Mesodermal cell (in vitro differentiated cells): ENCODE data around the gene MAP4K4.

ENCODE experiments used
- H3K27ac ChIP-seq: 2 replicates; pipeline ENCODE4 v1.7.0; 2013; ENCODE audit warnings: mild to moderate bottlenecking, low read depth, low read length, moderate library complexity; ENCODE audit not compliant: severe bottlenecking
- H3K36me3 ChIP-seq: 2 replicates; pipeline ENCODE4 v1.7.1; 2013; ENCODE audit warnings: mild to moderate bottlenecking, low read length, moderate library complexity; ENCODE audit not compliant: control insufficient read depth, insufficient read depth
- H3K4me1 ChIP-seq: one replicate; pipeline ENCODE4 v1.7.1; 2013; ENCODE audit warnings: mild to moderate bottlenecking, low read length; ENCODE audit not compliant: insufficient read depth, control insufficient read depth, poor library complexity, severe bottlenecking
- H3K4me3 ChIP-seq: 2 replicates; pipeline ENCODE4 v1.7.0; 2013; ENCODE audit warnings: low read length, control low read depth, mild to moderate bottlenecking; ENCODE audit not compliant: insufficient read depth, poor library complexity, severe bottlenecking; ENCODE audit errors: extremely low read depth
- H3K9me3 ChIP-seq: 2 replicates; pipeline ENCODE4 v1.7.1; 2013; ENCODE audit warnings: mild to moderate bottlenecking, low read length, moderate library complexity; ENCODE audit not compliant: control insufficient read depth
- WGBS, 2 experiments: methylation state at CpG; one replicate each; pipeline ENCODE4 v1.1.5; 2013; ENCODE audit warnings: missing lambda C conversion rate in 2 of 2; ENCODE audit not compliant: insufficient coverage in 2 of 2; 5-methylcytosine and 5-hydroxymethylcytosine counted together

Gene MAP4K4

DNA sequence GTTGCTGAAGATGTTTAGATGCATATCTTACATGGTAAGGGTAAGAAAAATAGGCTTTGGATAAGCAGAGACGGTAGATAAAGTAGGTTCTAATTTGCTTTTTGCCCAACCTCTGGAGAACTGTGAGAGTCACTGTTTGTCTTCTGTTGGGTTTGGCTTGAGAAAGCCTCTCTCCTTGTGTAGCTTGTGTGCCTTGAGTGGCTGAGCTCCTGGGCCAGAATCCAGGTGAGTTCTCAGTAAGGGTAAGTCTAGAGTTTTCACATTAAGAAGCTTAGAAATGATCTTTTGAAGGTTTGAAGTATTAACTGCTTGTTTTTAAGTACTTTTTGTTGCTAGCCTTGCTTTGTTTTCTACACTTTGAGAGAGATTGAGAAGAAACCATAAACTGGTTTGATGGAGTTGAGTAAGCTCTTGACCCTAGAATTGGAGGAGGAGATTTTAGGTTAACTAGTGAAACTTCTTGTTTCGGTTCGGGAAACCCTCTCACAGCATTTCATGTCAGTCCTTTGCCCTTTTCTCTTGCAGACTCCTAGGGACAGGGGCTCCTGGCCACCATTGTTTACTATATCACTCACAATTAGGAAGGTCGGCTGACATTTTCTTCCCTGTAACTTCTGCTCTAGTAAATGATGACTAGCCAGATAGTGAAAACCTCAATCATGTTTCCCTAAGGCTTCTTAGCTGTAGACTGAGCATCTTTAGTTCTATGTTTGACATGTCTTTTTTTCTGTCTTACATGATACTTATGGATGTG is 26.0 kb downstream of the MAP4K4 start:
- 94 to 97% methylated on average over 2 to 3 of the region's 4 CpGs for WGBS, 2 experiments
- no peak overlapping the region for H3K4me3 ChIP-seq

DNA sequence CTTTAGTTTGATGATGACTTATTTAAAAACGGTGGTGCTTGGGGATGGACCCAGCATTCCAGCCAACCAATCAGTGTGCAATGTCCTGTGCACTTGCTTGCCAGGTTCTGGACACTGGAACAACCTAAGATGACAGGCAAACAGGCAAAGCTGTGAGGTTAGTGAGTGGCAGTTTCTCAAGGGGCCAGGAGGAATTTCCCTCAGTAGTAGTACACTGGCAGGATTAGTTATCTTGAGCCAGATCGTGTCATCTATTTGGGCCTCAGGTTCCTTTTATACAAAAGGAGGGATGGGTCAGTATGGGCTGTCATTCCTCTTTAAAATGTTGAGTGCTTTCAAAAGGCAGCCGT is 26.6 kb downstream of the MAP4K4 start:
- Histone ChIP-seq H3K4me3 (no peak overlapping the region), H3K27ac (no peak overlapping the region), H3K4me1 (peaks cover under 1% of the 10 kb centered on the region), H3K36me3 (peaks cover 25% of the 10 kb centered on the region), H3K9me3 (peaks cover 3% of the 10 kb centered on the region)
- WGBS, 2 experiments = 92 to 100% methylated on average over 2 of the region's 3 CpGs

More for the DNA sequence above, 26.0 kb downstream of the MAP4K4 start:
- H3K9me3 ChIP-seq = peaks cover 3% of the 10 kb centered on the region
- peaks cover 27% of the 10 kb centered on the region for H3K36me3 ChIP-seq
- no peak overlapping the region for H3K27ac ChIP-seq
- H3K4me1 ChIP-seq = peaks cover 3% of the 10 kb centered on the region

DNA sequence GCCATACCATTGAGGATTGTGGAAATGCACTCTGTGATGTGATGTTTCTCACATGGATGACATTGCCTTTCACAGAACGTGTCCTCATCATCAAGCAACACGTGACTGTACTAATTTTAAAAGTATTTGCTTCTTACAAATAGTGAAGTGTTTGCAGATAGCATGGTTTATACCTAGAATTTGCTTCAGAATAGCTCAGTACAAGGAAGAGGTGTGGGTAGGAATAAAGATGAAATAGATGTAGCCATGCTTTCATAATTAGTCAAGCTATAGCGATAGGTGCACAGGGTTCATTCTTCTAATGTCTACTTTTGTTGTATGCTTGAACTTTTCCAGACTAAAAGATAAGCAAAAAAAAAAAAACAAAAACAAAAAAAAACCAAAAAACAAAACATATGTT is 27.5 kb downstream of the MAP4K4 start:
- Histone ChIP-seq H3K4me1 (no peaks in the 10 kb centered on the region), H3K36me3 (peaks cover 21% of the 10 kb centered on the region), H3K4me3 (no peak overlapping the region), H3K9me3 (peaks cover 3% of the 10 kb centered on the region), H3K27ac (no peak overlapping the region)
- no CpG with 5 or more reads among the region's 3 CpGs for WGBS, 2 experiments

DNA sequence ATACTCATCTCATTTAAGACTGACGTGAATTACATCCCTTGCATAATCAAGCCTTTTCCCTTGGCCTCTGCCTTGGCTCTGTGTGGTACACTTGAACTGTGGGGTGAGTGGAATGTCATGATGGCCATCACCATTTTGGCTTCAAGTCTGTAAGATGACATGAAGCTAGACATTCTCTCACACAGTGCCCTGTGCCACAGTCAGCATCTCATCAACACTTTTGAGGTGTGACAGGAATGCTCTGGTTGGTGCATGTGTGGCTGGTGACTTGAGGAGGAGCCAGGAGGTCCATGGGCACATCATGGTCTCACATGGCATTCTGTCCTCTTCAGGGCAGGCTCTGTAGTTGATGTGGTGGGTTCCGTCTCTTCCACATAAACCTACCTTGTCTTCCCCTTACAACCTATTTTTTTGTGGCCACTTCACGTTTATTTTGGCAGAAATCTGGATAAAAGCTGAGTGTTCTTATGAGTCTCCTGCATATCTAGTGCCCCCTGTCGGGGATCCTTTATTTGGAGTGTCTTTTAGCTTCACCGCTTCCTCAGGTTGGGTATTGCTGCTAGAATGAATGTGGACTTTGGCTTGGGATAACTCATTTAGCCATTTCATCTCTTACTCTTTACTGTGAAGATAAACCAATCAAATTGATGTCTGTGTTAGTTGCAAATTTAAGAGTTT is 28.1 kb downstream of the MAP4K4 start:
- Histone ChIP-seq H3K36me3 (peaks cover 24% of the 10 kb centered on the region), H3K9me3 (peaks cover 3% of the 10 kb centered on the region), H3K4me1 (peaks cover 2% of the 10 kb centered on the region), H3K4me3 (no peak overlapping the region), H3K27ac (no peak overlapping the region)
- WGBS, 2 experiments = 20% methylated on average over 1 of the region's 5 CpGs; no CpG with 5 or more reads in 1 of the 2 experiments

DNA sequence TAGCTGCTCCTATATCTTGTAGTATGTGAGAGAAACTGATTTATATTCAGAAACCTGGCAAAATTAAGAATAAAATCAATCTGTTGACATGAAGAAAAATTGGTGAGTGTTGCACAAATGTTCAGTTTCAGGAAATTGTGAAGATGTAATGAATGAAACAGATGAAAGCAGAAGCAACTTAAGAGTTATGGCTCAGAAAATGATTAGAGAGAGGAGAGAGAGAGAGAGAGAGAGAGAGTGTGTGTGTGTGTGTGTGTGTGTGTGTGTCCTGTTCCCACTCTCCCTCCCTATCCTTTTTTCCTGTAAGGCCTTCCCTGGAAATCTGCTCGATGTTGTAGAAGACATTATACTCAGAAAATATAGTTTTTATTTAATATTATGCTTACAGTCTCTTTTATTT is 31.4 kb downstream of the MAP4K4 start:
- Histone ChIP-seq H3K36me3 (peaks cover 17% of the 10 kb centered on the region), H3K9me3 (no peaks in the 10 kb centered on the region), H3K27ac (no peak overlapping the region), H3K4me1 (peaks cover 12% of the 10 kb centered on the region), H3K4me3 (no peak overlapping the region)
- no CpG with 5 or more reads among the region's 1 CpG for WGBS, 2 experiments

DNA sequence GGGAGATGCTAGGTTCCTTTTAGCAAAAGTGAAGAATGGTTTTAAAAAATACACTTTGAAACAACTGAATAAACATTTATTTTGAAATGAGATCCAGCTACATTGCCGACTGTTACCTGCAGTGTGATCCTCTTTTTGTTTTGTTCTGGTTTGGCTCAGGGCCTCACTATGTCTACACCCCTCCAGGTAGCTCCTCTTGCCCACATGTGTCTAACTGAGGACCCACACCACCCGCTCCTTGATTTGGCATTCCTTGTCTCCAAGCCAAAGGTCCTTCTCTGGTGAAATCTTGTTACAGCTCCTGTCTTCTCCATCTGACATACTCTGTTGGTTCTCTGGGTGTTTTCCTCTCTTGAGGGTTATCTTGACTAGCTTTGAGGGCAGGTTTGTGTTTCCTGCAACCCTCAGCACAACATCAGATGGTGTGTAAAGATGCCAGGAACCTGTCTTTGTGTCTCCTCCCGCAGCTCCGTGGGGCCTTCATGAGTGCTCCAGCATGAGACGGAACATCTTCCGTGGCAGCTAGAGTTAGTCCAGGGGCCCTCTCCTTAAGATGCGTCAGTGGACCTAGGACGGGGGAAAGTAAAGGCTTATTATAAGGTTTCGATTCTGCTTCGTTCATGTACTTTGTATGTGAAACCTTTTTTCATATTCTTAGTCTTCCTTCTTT is 32.1 kb downstream of the MAP4K4 start:
- Histone ChIP-seq H3K9me3 (no peaks in the 10 kb centered on the region), H3K36me3 (peaks cover 14% of the 10 kb centered on the region), H3K27ac (no peak overlapping the region), H3K4me1 (peaks cover 17% of the 10 kb centered on the region), H3K4me3 (no peak overlapping the region)
- WGBS, 2 experiments = 96 to 100% methylated on average over 5 to 7 of the region's 10 CpGs

DNA sequence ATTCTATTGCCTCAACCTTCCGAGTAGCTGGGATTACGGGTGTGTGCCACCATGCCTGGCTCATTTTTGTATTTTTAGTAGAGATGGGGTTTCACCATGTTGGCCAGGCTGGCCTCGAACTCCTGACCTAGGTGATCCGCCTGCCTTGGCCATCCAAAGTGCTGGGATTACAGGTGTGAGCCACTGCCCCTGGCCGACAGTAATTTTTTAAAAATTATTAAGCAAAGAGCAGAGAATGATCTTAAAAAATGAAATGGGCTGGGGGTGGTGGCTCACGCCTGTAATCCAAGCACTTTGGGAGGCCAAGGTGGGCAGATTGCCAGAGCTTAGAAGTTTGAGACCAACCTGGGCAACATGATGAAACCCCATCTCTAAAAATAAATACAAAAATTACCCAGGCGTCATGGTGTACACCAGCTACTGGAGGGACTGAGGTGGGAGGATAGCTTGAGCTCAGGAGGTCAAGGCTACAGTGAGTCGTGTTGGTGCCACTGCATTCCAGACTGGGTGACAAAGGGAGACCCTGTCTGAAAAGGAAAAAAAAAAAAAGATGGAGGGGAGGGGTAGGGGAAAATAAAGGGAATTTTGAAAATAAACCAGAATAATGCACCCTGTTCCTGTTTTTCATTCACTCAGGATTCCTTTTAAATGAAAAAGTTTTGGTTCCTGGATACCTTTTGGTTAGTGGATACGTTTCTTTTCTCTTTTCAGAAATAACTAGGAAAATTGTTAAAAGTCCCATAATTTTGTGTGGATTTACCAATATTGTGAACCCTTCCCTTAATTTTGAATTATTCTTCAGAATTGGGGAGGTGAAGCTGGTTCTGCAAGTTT is 33.9 kb downstream of the MAP4K4 start:
- H3K4me3 ChIP-seq = no peak overlapping the region
- no peak overlapping the region for H3K27ac ChIP-seq
- 77 to 86% methylated on average over 4 to 5 of the region's 9 CpGs for WGBS, 2 experiments
- H3K9me3 ChIP-seq = no peaks in the 10 kb centered on the region
- H3K4me1 ChIP-seq = peaks cover 18% of the 10 kb centered on the region
- H3K36me3 ChIP-seq = peaks cover 14% of the 10 kb centered on the region

DNA sequence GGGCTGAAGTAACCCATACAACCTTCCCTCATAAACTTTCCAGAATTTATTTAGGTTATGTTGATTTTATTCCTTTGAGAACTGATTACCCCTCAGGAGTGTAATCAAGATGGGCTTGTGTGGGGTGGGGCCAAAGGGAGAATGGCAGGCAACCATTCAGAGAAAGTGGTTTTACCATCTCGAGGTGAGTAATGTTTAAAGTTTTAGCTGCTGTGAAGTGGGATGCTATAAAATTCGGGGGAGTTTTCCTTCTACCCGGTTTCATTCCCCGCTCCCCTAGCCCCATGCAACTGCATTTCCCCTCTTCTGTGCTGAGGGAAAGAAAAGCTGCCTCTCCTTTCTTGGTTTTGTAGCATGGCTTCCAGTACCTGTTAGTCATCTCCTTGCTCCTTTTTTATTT is 34.7 kb downstream of the MAP4K4 start:
- no peak overlapping the region for H3K4me3 ChIP-seq
- no peaks in the 10 kb centered on the region for H3K9me3 ChIP-seq
- H3K36me3 ChIP-seq = peaks cover 14% of the 10 kb centered on the region
- H3K4me1 ChIP-seq = peaks cover 18% of the 10 kb centered on the region
- 83 to 86% methylated on average over 1 to 3 of the region's 4 CpGs for WGBS, 2 experiments
- H3K27ac ChIP-seq = no peak overlapping the region

DNA sequence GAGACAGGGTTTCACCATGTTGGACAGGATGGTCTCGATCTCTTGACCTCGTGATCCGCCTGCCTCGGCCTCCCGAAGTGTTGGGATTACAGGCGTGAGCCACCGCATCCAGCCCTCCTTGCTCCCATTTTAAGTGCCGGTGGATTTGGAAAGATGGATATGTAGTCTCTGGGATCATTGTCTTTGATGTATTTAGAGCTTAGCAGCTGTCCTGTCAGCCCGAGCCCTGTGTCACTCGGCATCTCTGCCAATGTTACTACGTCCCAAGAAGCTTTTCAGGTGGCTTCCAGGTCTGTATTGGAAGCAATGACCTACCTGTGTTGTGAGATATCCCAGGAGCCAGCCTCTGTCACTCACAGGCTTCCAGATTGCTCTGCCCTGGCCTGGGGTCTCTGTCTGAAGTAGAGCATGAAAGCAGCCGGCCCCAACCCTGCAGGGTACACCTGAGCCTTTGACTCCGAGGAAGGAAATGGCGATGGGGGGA is 35.3 kb downstream of the MAP4K4 start:
- Histone ChIP-seq H3K9me3 (no peaks in the 10 kb centered on the region), H3K4me1 (peaks cover 18% of the 10 kb centered on the region), H3K36me3 (peaks cover 14% of the 10 kb centered on the region), H3K27ac (no peak overlapping the region), H3K4me3 (no peak overlapping the region)
- WGBS, 2 experiments = 90 to 96% methylated on average over 4 to 14 of the region's 14 CpGs

DNA sequence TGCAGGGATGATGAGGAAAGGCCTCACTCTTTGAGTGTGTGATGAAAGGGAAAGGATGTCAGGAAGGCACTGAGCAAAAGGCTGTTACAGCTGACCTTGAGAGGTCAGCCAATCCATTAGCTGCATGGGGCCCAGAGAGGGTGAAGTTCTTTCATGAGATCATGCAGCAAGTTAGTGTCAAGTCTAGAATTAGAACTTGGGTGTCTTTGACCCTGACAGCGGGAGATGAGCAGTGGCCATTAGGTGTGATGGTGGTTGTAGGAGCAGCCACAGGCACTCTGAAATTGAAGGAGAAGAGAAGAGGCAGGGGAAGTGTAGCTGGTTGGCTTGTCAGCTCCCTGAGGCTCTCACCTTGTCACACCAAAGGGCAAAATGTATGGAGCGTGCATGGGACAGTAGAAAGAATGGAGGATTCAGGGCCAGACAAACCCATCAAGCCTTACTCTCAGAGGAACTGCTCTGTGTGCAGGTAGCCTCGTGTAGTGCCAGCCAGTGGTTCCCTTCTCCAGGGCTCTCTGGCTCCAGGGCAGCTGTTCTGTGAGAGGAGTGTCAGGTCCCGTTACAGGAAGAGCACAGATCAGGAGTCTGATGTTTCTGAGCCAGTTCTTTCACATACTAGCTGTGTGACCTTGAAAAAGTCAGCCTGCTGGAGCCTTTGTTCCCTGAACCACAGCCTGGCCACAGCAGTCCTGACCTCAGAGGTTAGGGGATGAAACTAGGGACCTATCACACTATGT is 35.9 kb downstream of the MAP4K4 start:
- WGBS, 2 experiments = 70 to 86% methylated on average over 2 to 4 of the region's 4 CpGs
- Histone ChIP-seq H3K27ac (no peak overlapping the region), H3K9me3 (no peaks in the 10 kb centered on the region), H3K4me1 (peaks cover 18% of the 10 kb centered on the region), H3K36me3 (peaks cover 14% of the 10 kb centered on the region), H3K4me3 (no peak overlapping the region)
